Prostate gland (tissue), 2 donors: Measurements from ENCODE around the gene ACOX3. TPM values are rescaled to one million over a fixed set of nuclear protein-coding genes. Genes with fewer than 3 reads are reported as not detected.
A peak's percentile ranks its signal among the peaks of the same experiment; 100 is the strongest.

Experiments
- DNase-seq: peaks from one replicate; pipeline ENCODE4 v3.0.0-alpha.2; 2019; ENCODE audit warnings: low spot score
- H3K27ac ChIP-seq, 2 donors: fragments of 200-600 bp; sonication (generic); 2 replicates each; pipeline ENCODE4 v1.5.1; 2017 to 2019
- H3K27me3 ChIP-seq: fragments of 200-600 bp; sonication (generic); replicated peaks from 2 replicates; pipeline ENCODE4 v1.5.1; 2019; ENCODE audit not compliant: insufficient read depth
- H3K36me3 ChIP-seq, 2 donors: fragments of 200-600 bp; sonication (generic); 1 replicate in 1 of 2; 2 replicates in 1 of 2; pipeline versions ENCODE4 v1.5.1 to v1.8.1; 2017 to 2019
- H3K4me1 ChIP-seq: fragments of 200-600 bp; sonication (generic); replicated peaks from 2 replicates; pipeline ENCODE4 v1.5.1; 2019
- H3K4me3 ChIP-seq, 2 donors: fragments of 200-600 bp; sonication (generic); 2 replicates each; pipeline ENCODE4 v1.5.1; 2017 to 2019
- H3K9me3 ChIP-seq: fragments of 200-600 bp; sonication (generic); 2 replicates; pipeline ENCODE4 v1.5.1; 2017
- POLR2A ChIP-seq: fragments of 450-650 bp; IDR thresholded peaks from one replicate; pipeline ENCODE4 v1.6.1; 2016; ENCODE audit warnings: antibody characterized with exemption, mild to moderate bottlenecking
- POLR2AphosphoS5 ChIP-seq: sonication (generic); formaldehyde crosslinking; IDR thresholded peaks from one replicate; pipeline ENCODE4 v1.6.1; 2017; ENCODE audit warnings: antibody characterized with exemption
- WGBS: methylation state at CpG from one replicate; pipeline ENCODE4 v1.1.5; 2018; 5-methylcytosine and 5-hydroxymethylcytosine counted together
- intact Hi-C: fragments of 100-400 bp; cut with DNase I; formaldehyde crosslinking; loops from one replicate; pipeline ENCODE4 v1.14.2; 2022
- total RNA-seq, 2 donors: library from RNA; depleted of rRNA; stranded (reverse); fragments of >200 nt; gene quantifications; one replicate each; pipeline ENCODE4 v1.1.0, GENCODE V29; 2016
- TF ChIP-seq, protein P1 (sequence below), 4 experiments: fragments of 200-600 bp in 2 of 4; fragments of 450-650 bp in 2 of 4; sonication (generic) in 2 of 4; IDR thresholded peaks; 1 replicate in 3 of 4; 2 replicates in 1 of 4; pipeline ENCODE4 v1.5.1; 2016 to 2019; ENCODE audit warnings: antibody characterized with exemption in 4 of 4, mild to moderate bottlenecking in 2 of 4, moderate library complexity in 2 of 4

The ACOX3 gene
- total RNA-seq, 2 donors from 2014 or later, result 65.7 to 75.4 TPM

DNA sequence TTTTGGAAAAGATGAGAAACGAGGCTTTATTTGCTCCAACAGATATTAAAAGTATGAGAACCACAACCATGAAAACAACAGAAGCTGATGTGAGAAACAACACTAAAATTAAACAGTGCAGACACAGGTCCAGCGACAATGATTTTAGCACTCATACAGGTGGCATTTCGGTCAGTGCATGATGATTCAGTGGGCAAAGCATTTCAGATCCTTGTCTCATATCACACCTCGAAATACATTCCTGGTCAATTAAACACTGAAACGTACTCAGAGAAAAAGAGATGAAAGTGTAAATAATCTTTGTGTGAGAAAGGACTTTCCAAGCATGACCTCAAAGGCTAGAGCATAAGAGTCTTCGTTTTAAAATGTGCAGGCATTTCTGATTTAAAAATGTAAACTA lies 85.2 kb downstream of the ACOX3 start:
- Histone ChIP-seq H3K9me3 (no peaks in the 10 kb centered on the region), H3K4me1 (peaks cover 40% of the 10 kb centered on the region), H3K27me3 (no peaks in the 10 kb centered on the region), H3K36me3 (no peaks in the 10 kb centered on the region), H3K27ac (peak overlapping the region in 1 of 2 donors; percentile 0), H3K4me3 (no peak overlapping the region)
- TF ChIP-seq POLR2AphosphoS5 (no peak), POLR2A (no peak)
- TF ChIP-seq, protein P1, sequence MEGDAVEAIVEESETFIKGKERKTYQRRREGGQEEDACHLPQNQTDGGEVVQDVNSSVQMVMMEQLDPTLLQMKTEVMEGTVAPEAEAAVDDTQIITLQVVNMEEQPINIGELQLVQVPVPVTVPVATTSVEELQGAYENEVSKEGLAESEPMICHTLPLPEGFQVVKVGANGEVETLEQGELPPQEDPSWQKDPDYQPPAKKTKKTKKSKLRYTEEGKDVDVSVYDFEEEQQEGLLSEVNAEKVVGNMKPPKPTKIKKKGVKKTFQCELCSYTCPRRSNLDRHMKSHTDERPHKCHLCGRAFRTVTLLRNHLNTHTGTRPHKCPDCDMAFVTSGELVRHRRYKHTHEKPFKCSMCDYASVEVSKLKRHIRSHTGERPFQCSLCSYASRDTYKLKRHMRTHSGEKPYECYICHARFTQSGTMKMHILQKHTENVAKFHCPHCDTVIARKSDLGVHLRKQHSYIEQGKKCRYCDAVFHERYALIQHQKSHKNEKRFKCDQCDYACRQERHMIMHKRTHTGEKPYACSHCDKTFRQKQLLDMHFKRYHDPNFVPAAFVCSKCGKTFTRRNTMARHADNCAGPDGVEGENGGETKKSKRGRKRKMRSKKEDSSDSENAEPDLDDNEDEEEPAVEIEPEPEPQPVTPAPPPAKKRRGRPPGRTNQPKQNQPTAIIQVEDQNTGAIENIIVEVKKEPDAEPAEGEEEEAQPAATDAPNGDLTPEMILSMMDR (IDR thresholded peaks at IDR 0.05), result no peak
- intact Hi-C loops, result no loop called here
- DNase-seq, result no peak
- WGBS, result 35% methylated on average over 6 of the region's 6 CpGs

DNA sequence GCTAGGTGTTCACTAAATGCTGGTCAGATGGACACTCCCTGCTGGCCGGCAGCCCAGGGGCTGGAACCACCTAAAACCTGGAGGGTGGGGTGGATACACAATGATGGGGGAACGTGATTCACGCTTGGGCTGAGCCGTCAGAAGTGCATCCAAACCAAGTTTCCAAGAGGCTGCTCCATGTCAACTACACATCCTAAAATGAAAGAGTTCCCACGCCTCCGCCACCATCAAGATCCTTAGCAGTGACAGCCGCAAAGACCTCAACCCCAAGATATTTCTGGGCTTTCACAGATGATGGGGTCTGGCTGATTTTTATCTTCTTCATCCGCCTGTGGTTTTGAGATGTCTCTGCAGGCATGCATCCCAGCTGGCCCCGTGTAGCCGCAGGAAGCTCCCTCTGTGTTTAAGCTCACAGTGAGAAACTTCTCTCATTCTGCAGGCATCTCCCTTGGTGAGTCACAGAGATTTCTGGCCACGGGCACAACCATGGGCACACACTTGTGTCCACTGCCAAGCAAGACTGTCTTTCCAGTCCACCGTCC lies 86.5 kb downstream of the ACOX3 start:
- intact Hi-C loops, result no loop called here
- Histone ChIP-seq H3K4me3 (no peak overlapping the region), H3K27me3 (no peaks in the 10 kb centered on the region), H3K4me1 (peaks cover 45% of the 10 kb centered on the region), H3K36me3 (no peaks in the 10 kb centered on the region), H3K27ac (peak overlapping the region in 1 of 2 donors; percentile 90), H3K9me3 (no peaks in the 10 kb centered on the region)
- DNase-seq, result no peak
- WGBS, result 58% methylated on average over 12 of the region's 12 CpGs
- TF ChIP-seq POLR2AphosphoS5 (no peak), POLR2A (no peak)
- TF ChIP-seq, protein P1 (IDR thresholded peaks at IDR 0.05), result no peak

DNA sequence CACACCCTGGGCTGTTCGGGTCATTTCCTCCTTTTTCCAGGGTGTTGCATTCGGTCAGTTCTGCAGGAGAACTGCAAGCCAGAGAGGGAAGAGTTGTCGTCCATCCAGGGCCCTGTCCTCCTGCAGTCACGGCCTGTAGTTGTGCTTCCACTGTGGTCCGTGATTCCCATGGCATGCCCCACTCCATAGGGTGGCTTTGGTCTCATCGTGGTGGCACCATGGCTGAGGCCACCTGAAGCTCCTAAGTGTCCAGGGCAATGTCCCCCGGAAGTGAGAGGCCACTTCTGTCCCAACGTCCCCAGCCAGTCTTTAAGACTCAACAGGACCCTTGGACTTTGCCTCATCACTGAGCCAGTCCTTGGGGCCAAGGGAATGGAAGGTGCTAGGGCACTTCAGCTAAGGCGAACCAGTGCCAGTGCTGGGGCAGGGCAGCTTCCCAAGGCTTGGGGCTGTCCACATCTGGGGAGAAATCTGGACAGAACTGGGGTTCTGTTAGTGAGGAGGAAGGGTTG lies 87.3 kb downstream of the ACOX3 start:
- TF ChIP-seq POLR2A (no peak), POLR2AphosphoS5 (no peak)
- TF ChIP-seq, protein P1 (IDR thresholded peaks at IDR 0.05), result no peak

DNA sequence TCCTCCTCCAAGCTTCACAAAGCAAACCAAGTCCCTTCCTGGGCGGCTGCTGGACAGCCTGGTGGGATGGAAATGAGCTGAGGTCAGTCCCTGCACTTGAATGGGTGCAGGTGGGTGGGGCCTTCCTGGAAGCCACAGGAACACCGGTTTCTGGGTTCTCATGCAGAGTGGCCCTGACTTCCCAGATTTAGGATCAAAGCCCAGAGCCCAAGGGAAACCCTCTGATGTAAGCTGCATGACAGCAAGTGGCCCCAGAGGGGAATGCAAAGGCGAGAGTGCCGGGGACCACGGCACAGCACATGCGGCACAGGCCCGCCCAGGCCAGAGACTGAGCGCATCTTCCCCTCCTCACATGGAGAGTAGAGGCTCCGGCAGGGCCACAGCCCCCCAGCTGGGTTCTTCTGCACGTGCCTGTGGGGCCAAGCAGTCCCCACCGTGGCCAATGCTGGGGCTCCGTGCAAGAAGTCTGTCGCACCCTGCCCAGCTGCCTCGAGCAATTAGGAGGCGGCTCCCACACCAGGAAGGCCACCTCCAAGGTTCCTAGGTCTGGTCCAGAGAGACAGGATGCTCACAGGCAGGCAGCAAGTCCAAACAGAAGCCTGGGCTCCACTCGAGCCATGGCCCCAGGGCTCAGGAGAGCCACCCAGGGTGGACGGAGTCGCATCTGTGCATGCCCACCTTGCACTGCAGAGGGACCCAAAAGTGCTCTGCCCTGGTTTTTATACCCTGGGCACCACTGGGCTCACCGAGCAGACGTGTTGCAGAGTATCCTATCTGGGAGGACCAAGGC lies 88.0 kb downstream of the ACOX3 start:
- H3K9me3 ChIP-seq, result no peaks in the 10 kb centered on the region
- no peaks in the 10 kb centered on the region for H3K27me3 ChIP-seq
- peak overlapping the region; percentile 22 to 90 for H3K27ac ChIP-seq
- no peak for DNase-seq
- peaks cover 45% of the 10 kb centered on the region for H3K4me1 ChIP-seq
- no peak for TF ChIP-seq POLR2AphosphoS5
- no peak for TF ChIP-seq POLR2A
- TF ChIP-seq, protein P1 (IDR thresholded peaks at IDR 0.05), result no peak
- no peak overlapping the region for H3K4me3 ChIP-seq
- intact Hi-C loops, result no loop called here
- WGBS, result 57% methylated on average over 18 of the region's 20 CpGs
- H3K36me3 ChIP-seq, result no peaks in the 10 kb centered on the region

More for the DNA sequence above, 87.3 kb downstream of the ACOX3 start:
- H3K4me3 ChIP-seq, result no peak overlapping the region
- 90% methylated on average over 8 of the region's 9 CpGs for WGBS
- peak overlapping the region; percentile 19 to 90 for H3K27ac ChIP-seq
- H3K4me1 ChIP-seq, result peaks cover 45% of the 10 kb centered on the region
- intact Hi-C loops, result no loop called here
- no peaks in the 10 kb centered on the region for H3K27me3 ChIP-seq
- H3K9me3 ChIP-seq, result no peaks in the 10 kb centered on the region
- DNase-seq, result no peak
- no peaks in the 10 kb centered on the region for H3K36me3 ChIP-seq
